ENCODE data around the gene KLHL17.

Gene KLHL17

GRCh38 chr1:932776-933602 is 27.4 kb upstream of the KLHL17 start:
- Histone ChIP-seq H3K4me3 (ENCODE audit: control insufficient read depth in 1 of 7, extremely low read depth in 1 of 7, insufficient read depth in 4 of 7, low read depth in 2 of 7, low read length in 6 of 7) (no peak overlapping the region), H3K4me1 (ENCODE audit: control extremely low read depth in 1 of 4, control insufficient read depth in 4 of 4, insufficient read depth in 4 of 4, low read length in 3 of 4) (peaks cover 0 to 8% (median 6%) of the 10 kb centered on the region in 4 experiments), H3K27ac (ENCODE audit: insufficient read depth in 1 of 2, low read depth in 1 of 2, low read length in 2 of 2, poor library complexity in 1 of 2, severe bottlenecking in 2 of 2) (no peak overlapping the region), H3K36me3 (ENCODE audit: control insufficient read depth in 4 of 4, insufficient read depth in 4 of 4, low read length in 3 of 4) (no peaks in the 10 kb centered on the region), H3K27me3 (replicated peaks in 2 of 5; ENCODE audit: control insufficient read depth in 4 of 5, insufficient read depth in 5 of 5, low read length in 4 of 5) (peaks cover 0 to 58% (median 6%) of the 10 kb centered on the region in 5 experiments), H3K9me3 (ENCODE audit: control extremely low read depth in 1 of 5, control insufficient read depth in 4 of 5, insufficient read depth in 2 of 5, low read depth in 1 of 5, low read length in 4 of 5) (no peaks in the 10 kb centered on the region)
- ChIA-PET CTCF (interaction anchor here (1.2 to 1.6 kb wide), 2 partner anchors 19 to 27 kb away, joined by 3 to 5 read pairs; no protein-coding TSS in a partner anchor), POLR2A (no interaction called here)
- WGBS (ENCODE audit: insufficient coverage): 94% methylated on average over 18 of the region's 25 CpGs
- DNase-seq: no peak

- CTCF ChIA-PET: interaction anchor here (1.2 to 1.6 kb wide), 2 partner anchors 18 to 28 kb away, joined by 3 to 5 read pairs; no protein-coding TSS in a partner anchor
- 46% methylated on average over 5 of the region's 10 CpGs for WGBS (ENCODE audit: insufficient coverage)
- peaks cover 0 to 8% (median 6%) of the 10 kb centered on the region in 4 experiments for H3K4me1 ChIP-seq (ENCODE audit: control extremely low read depth in 1 of 4, control insufficient read depth in 4 of 4, insufficient read depth in 4 of 4, low read length in 3 of 4)
- no peak overlapping the region for H3K27ac ChIP-seq (ENCODE audit: insufficient read depth in 1 of 2, low read depth in 1 of 2, low read length in 2 of 2, poor library complexity in 1 of 2, severe bottlenecking in 2 of 2)
- H3K9me3 ChIP-seq (ENCODE audit: control extremely low read depth in 1 of 5, control insufficient read depth in 4 of 5, insufficient read depth in 2 of 5, low read depth in 1 of 5, low read length in 4 of 5): no peaks in the 10 kb centered on the region
- no peak overlapping the region for H3K4me3 ChIP-seq (ENCODE audit: control insufficient read depth in 1 of 7, extremely low read depth in 1 of 7, insufficient read depth in 4 of 7, low read depth in 2 of 7, low read length in 6 of 7)
- H3K36me3 ChIP-seq (ENCODE audit: control insufficient read depth in 4 of 4, insufficient read depth in 4 of 4, low read length in 3 of 4): no peaks in the 10 kb centered on the region
- peaks cover 0 to 58% (median 6%) of the 10 kb centered on the region in 5 experiments for H3K27me3 ChIP-seq (replicated peaks in 2 of 5; ENCODE audit: control insufficient read depth in 4 of 5, insufficient read depth in 5 of 5, low read length in 4 of 5)
- POLR2A ChIA-PET: no interaction called here
- no peak for DNase-seq
These were observed 26.8 kb upstream of the KLHL17 start for GRCh38 chr1:933603-933940.

GRCh38 chr1:934991-935750 is 25.2 kb upstream of the KLHL17 start:
- ChIA-PET CTCF (no interaction called here), POLR2A (no interaction called here)
- H3K27ac ChIP-seq (ENCODE audit: insufficient read depth in 1 of 2, low read depth in 1 of 2, low read length in 2 of 2, poor library complexity in 1 of 2, severe bottlenecking in 2 of 2): no peak overlapping the region
- H3K4me3 ChIP-seq (ENCODE audit: control insufficient read depth in 1 of 7, extremely low read depth in 1 of 7, insufficient read depth in 4 of 7, low read depth in 2 of 7, low read length in 6 of 7): no peak overlapping the region
- peaks cover 0 to 65% (median 14%) of the 10 kb centered on the region in 5 experiments for H3K27me3 ChIP-seq (replicated peaks in 2 of 5; ENCODE audit: control insufficient read depth in 4 of 5, insufficient read depth in 5 of 5, low read length in 4 of 5)
- WGBS (ENCODE audit: insufficient coverage): 14% methylated on average over 30 of the region's 37 CpGs
- H3K36me3 ChIP-seq (ENCODE audit: control insufficient read depth in 4 of 4, insufficient read depth in 4 of 4, low read length in 3 of 4): no peaks in the 10 kb centered on the region
- DNase-seq: no peak
- peaks cover 0 to 17% (median 13%) of the 10 kb centered on the region in 4 experiments for H3K4me1 ChIP-seq (ENCODE audit: control extremely low read depth in 1 of 4, control insufficient read depth in 4 of 4, insufficient read depth in 4 of 4, low read length in 3 of 4)
- no peaks in the 10 kb centered on the region for H3K9me3 ChIP-seq (ENCODE audit: control extremely low read depth in 1 of 5, control insufficient read depth in 4 of 5, insufficient read depth in 2 of 5, low read depth in 1 of 5, low read length in 4 of 5)

GRCh38 chr1:935751-936231 is 24.6 kb upstream of the KLHL17 start:
- no peak overlapping the region for H3K27ac ChIP-seq (ENCODE audit: insufficient read depth in 1 of 2, low read depth in 1 of 2, low read length in 2 of 2, poor library complexity in 1 of 2, severe bottlenecking in 2 of 2)
- H3K9me3 ChIP-seq (ENCODE audit: control extremely low read depth in 1 of 5, control insufficient read depth in 4 of 5, insufficient read depth in 2 of 5, low read depth in 1 of 5, low read length in 4 of 5): no peaks in the 10 kb centered on the region
- no peaks in the 10 kb centered on the region for H3K36me3 ChIP-seq (ENCODE audit: control insufficient read depth in 4 of 4, insufficient read depth in 4 of 4, low read length in 3 of 4)
- 15% methylated on average over 16 of the region's 30 CpGs for WGBS (ENCODE audit: insufficient coverage)
- ChIA-PET POLR2A (no interaction called here), CTCF (no interaction called here)
- peak in 1 of 3 donors; percentile 46 for DNase-seq
- H3K4me3 ChIP-seq (ENCODE audit: control insufficient read depth in 1 of 7, extremely low read depth in 1 of 7, insufficient read depth in 4 of 7, low read depth in 2 of 7, low read length in 6 of 7): no peak overlapping the region
- H3K27me3 ChIP-seq (replicated peaks in 2 of 5; ENCODE audit: control insufficient read depth in 4 of 5, insufficient read depth in 5 of 5, low read length in 4 of 5): peaks cover 0 to 69% (median 18%) of the 10 kb centered on the region in 5 experiments
- peaks cover 0 to 23% (median 19%) of the 10 kb centered on the region in 4 experiments for H3K4me1 ChIP-seq (ENCODE audit: control extremely low read depth in 1 of 4, control insufficient read depth in 4 of 4, insufficient read depth in 4 of 4, low read length in 3 of 4)

GRCh38 chr1:936348-937264 is 23.8 kb upstream of the KLHL17 start:
- POLR2A ChIA-PET: no interaction called here

GRCh38 chr1:937521-937920 is 22.9 kb upstream of the KLHL17 start:
- Histone ChIP-seq H3K9me3 (ENCODE audit: control extremely low read depth in 1 of 5, control insufficient read depth in 4 of 5, insufficient read depth in 2 of 5, low read depth in 1 of 5, low read length in 4 of 5) (no peaks in the 10 kb centered on the region), H3K4me3 (ENCODE audit: control insufficient read depth in 1 of 7, extremely low read depth in 1 of 7, insufficient read depth in 4 of 7, low read depth in 2 of 7, low read length in 6 of 7) (no peak overlapping the region), H3K27me3 (replicated peaks in 2 of 5; ENCODE audit: control insufficient read depth in 4 of 5, insufficient read depth in 5 of 5, low read length in 4 of 5) (peaks cover 0 to 79% (median 20%) of the 10 kb centered on the region in 5 experiments), H3K4me1 (ENCODE audit: control extremely low read depth in 1 of 4, control insufficient read depth in 4 of 4, insufficient read depth in 4 of 4, low read length in 3 of 4) (peaks cover 0 to 38% (median 32%) of the 10 kb centered on the region in 4 experiments), H3K36me3 (ENCODE audit: control insufficient read depth in 4 of 4, insufficient read depth in 4 of 4, low read length in 3 of 4) (no peaks in the 10 kb centered on the region), H3K27ac (ENCODE audit: insufficient read depth in 1 of 2, low read depth in 1 of 2, low read length in 2 of 2, poor library complexity in 1 of 2, severe bottlenecking in 2 of 2) (no peak overlapping the region)
- 96% methylated on average over 14 of the region's 16 CpGs for WGBS (ENCODE audit: insufficient coverage)
- no peak for DNase-seq
- CTCF ChIA-PET: interaction anchor here (0.8 to 5.3 kb wide), 8 partner anchors 9 to 68 kb away, joined by 3 to 47 read pairs (median 7); no protein-coding TSS in a partner anchor
- POLR2A ChIA-PET: no interaction called here

More at GRCh38 chr1:936348-937264, 23.8 kb upstream of the KLHL17 start:
- CTCF ChIA-PET: interaction anchor here (1.7 to 2.7 kb wide), 2 partner anchors 8 to 67 kb away, joined by 6 to 22 read pairs; no protein-coding TSS in a partner anchor
- no peak for DNase-seq
- H3K27me3 ChIP-seq (replicated peaks in 2 of 5; ENCODE audit: control insufficient read depth in 4 of 5, insufficient read depth in 5 of 5, low read length in 4 of 5): peaks cover 0 to 73% (median 20%) of the 10 kb centered on the region in 5 experiments
- WGBS (ENCODE audit: insufficient coverage): 92% methylated on average over 27 of the region's 45 CpGs
- H3K4me1 ChIP-seq (ENCODE audit: control extremely low read depth in 1 of 4, control insufficient read depth in 4 of 4, insufficient read depth in 4 of 4, low read length in 3 of 4): peaks cover 0 to 31% (median 26%) of the 10 kb centered on the region in 4 experiments
- no peak overlapping the region for H3K27ac ChIP-seq (ENCODE audit: insufficient read depth in 1 of 2, low read depth in 1 of 2, low read length in 2 of 2, poor library complexity in 1 of 2, severe bottlenecking in 2 of 2)
- no peaks in the 10 kb centered on the region for H3K36me3 ChIP-seq (ENCODE audit: control insufficient read depth in 4 of 4, insufficient read depth in 4 of 4, low read length in 3 of 4)
- no peaks in the 10 kb centered on the region for H3K9me3 ChIP-seq (ENCODE audit: control extremely low read depth in 1 of 5, control insufficient read depth in 4 of 5, insufficient read depth in 2 of 5, low read depth in 1 of 5, low read length in 4 of 5)
- no peak overlapping the region for H3K4me3 ChIP-seq (ENCODE audit: control insufficient read depth in 1 of 7, extremely low read depth in 1 of 7, insufficient read depth in 4 of 7, low read depth in 2 of 7, low read length in 6 of 7)

Measured in common myeloid progenitor, CD34-positive (primary cell).